Glomerular visceral epithelial cell (primary cell): ENCODE results near the gene TNS1.

Experiments used
- DNase-seq: peaks from one replicate; pipeline ENCODE4 v3.0.0-alpha.2; 2016; ENCODE audit errors: extremely low spot score

The TNS1 gene

GRCh38 chr2:217956586-217957457, 46.0 kb downstream of the TNS1 start:
- DNase-seq = no peak

- no peak for DNase-seq
Measured at GRCh38 chr2:217955881-217956493, 46.8 kb downstream of the TNS1 start.

DNA sequence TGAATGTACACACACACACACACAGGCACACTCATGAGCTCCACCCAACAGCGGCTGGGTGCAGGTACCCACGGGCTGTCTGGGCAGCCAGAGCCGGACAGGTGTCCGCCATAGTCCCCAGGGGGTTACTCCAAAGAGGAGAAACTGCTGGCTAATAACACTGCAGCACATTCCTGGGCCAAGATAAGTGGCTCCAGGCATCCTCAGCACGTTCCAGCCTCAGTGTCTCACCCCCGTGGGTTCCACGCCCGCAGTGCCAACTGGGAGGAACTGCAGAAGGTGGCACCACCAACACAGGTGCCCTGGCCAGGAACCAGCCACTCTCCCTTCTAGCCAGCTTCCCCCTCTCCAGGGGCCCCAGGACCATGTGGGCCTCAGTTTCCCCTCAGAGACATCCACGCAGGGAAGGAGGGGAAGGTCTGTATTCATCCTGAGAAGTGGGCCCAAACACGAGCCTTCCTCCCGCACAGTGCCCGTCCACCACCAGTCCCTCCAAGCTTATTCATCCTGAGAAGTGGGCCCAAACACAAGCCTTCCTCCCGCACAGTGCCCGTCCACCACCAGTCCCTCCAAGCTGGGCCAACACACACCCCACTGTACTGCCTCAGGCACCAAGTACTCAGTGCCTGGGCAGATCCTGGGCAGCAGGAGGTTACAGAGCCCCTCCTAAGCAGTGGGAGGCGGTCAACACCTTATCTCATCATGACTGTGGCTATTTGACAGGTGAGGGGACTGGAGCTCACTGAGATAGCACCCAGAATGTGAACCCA, 47.6 kb downstream of the TNS1 start:
- no peak for DNase-seq

- DNase-seq = no peak
Measured at GRCh38 chr2:217954469-217954868, 48.3 kb downstream of the TNS1 start.

DNA sequence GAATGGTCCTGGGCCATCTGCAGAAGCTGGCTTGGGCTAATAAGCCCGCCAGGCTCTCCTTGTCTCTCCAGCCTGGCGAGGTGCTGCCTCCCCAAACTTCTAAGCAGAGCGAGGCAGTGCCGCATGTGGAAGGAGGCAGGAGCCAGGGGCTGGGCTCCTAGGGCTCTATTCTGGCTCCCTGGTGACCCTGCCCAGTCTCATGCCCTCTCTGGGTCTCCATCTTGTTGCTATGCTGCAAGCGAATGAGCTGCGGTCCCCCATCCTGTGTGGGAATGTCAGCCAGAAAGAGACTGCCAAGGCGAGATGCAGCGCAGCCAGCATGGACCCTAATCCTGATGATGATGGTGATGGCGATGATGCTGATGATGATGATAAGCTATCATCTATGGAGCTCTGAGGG, 48.7 kb downstream of the TNS1 start:
- DNase-seq = no peak

- DNase-seq = no peak
Measured at GRCh38 chr2:217953531-217953932, 49.3 kb downstream of the TNS1 start.

DNA sequence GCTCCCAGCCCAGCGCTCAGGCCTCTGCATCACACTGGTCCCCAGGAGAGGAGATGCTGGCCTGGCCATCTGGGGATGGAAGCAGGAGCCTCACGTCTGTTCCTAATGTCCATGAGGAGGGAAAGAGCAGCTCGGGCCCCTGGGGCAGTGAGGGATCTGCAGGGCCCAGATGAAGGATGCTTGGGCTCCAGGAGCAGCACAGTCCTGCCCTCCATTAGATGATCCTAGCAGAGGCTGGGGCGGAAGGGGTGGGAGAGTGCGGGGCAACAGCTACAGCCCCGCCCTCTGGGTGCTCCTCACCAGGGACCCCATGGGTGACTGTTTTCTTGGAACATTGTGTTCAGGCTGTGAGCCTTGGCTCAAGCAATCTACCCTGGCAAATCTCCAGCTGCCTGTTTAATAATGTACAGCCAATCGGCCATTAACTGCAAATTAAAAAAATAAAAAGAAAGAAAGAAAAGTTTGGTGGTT, 49.7 kb downstream of the TNS1 start:
- no peak for DNase-seq

GRCh38 chr2:217952409-217952808, 50.4 kb downstream of the TNS1 start:
- DNase-seq = no peak

GRCh38 chr2:217951521-217952247, 51.1 kb downstream of the TNS1 start:
- no peak for DNase-seq

DNA sequence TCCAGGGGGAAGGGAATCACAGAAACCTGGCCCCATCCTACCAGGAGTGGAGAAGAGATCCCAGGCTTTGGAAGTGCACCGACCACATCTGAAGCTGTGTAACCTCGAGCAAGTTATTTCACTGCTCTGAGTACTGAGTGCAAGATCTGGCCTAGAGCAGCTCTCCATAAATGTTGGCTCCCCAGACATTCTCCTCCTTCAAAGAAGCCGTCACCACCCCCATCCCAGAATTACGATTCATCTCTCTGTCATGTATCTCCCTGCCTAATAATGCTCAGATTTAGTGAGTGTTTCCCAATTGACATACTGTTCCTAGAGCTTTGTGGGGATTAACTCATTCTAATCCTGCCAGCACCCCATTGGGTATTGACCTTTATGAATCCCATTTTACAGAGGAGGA, 51.7 kb downstream of the TNS1 start:
- no peak for DNase-seq

DNA sequence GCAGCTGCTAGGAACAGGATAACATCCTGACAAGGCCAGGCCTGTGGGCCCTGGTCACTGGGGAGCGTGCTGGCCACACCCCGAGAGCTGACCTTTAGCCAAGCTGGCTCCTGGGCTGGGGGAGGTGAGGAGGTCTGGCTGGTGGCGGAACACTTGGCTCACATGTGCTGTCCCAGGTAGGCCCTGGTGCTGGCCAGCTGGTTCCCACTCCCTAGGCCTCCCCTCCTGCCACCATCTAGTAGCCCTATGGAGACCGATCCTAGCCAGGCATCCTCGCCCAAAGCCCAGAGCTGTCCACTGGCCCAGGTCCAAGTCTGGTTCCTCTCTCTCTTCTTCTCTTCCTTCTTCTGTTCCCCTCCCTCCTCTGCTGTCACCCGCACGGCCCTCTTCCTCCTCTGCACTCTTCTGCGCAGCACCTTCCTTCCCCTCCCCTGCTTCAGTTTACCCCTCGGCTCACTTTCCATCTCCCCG, 52.4 kb downstream of the TNS1 start:
- no peak for DNase-seq

DNA sequence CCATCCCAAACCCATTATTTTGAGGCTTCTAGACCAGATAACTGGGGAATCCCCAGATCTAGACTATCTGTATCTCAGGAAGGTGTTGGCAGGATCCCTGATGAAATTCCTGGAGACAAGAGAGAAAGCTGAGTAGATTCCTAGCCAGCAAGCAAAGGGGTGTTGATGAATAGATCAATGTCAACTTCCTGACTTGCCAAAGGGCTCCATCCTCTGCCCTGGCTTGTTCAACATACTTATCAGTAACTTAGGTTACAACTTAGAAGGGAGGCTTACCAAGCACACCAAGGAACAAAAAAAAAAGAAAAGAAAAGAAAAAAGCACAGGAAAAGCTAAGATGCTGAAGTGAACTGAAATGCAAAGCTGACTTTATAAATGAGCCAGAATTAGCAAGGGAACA, 53.3 kb downstream of the TNS1 start:
- DNase-seq = no peak

DNA sequence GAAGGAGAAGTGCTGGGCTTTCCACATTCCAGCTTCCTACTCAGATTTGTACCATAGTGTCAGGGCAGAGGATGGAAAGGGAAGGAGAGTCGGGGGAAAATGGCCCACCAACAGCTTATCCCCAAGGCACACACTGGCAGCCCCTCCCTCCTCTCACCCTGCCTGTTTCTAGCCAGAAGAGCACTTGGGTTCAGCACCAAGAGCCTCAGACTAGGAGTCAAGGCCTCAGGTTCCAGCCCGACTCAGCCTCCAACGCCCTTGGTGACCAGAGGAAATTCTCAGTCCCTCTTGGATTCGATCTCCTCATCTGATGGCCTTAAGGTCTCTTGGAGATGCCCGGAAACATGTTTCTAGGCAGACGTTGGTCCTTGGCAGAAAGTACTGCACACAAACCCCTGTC, 53.9 kb downstream of the TNS1 start:
- no peak for DNase-seq

GRCh38 chr2:217948351-217948791, 54.4 kb downstream of the TNS1 start:
- no peak for DNase-seq

GRCh38 chr2:217947383-217948350, 55.1 kb downstream of the TNS1 start:
- no peak for DNase-seq

- DNase-seq = no peak
Measured at GRCh38 chr2:217946051-217946450, 56.7 kb downstream of the TNS1 start.

- DNase-seq = no peak
Measured at GRCh38 chr2:217945530-217945929, 57.3 kb downstream of the TNS1 start.

DNA sequence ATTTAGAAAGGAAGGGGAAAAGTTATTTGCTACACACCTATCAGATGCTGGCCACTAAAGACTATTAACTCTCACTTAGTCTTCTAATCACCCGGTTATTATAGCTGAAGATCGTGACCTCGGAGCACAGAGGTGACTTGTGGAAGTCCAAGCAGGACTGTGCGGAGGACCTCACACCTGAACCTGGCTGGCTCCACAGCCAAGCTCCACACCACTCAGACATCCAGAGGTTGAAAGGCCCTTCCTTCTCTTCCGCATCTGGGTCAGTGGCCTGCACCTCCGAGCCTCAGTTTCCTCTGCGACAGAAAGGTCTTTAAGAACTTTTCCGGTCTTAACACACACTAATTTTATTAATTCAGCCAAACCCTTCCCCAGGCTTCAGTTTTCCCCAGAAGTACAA, 57.9 kb downstream of the TNS1 start:
- DNase-seq = no peak

DNA sequence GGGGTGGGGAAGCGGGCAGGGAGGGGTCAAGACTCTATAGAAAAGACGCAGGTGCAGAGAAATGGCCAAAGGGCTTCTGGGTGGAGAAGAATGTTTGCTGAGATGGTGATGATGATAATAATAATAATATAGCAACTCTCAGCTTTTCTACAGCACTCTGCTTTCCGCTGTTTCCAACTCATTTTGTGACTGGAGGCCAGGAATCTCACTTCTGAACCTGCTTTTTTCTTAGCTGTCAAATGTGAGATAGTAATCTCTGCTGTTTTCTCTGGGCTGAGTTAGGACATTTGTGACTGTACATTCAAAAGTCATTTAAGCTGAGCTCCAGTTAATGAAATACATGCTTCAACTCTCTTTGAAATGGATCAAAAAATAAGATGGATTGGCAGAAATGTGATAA, 58.4 kb downstream of the TNS1 start:
- no peak for DNase-seq
